Retinal pigment epithelial cell (primary cell): ENCODE measurements around the gene RNF6.

Source experiments
- DNase-seq: peaks from one replicate; pipeline ENCODE4 v3.0.0-alpha.2; 2010; ENCODE audit warnings: low read depth
- H3K4me3 ChIP-seq: 2 replicates; pipeline ENCODE4 v1.5.1; 2011; ENCODE audit warnings: mild to moderate bottlenecking, low read length, control low read depth, moderate library complexity
- TF ChIP-seq, protein P1 (sequence below): conservative IDR thresholded peaks from 2 replicates; pipeline ENCODE4 v1.5.1; 2011; ENCODE audit warnings: low read depth, low read length, control low read depth, inconsistent platforms

Gene RNF6

GRCh38 chr13:26225896-26226617 is 3.9 kb upstream of the RNF6 start:
- TF ChIP-seq, protein P1, sequence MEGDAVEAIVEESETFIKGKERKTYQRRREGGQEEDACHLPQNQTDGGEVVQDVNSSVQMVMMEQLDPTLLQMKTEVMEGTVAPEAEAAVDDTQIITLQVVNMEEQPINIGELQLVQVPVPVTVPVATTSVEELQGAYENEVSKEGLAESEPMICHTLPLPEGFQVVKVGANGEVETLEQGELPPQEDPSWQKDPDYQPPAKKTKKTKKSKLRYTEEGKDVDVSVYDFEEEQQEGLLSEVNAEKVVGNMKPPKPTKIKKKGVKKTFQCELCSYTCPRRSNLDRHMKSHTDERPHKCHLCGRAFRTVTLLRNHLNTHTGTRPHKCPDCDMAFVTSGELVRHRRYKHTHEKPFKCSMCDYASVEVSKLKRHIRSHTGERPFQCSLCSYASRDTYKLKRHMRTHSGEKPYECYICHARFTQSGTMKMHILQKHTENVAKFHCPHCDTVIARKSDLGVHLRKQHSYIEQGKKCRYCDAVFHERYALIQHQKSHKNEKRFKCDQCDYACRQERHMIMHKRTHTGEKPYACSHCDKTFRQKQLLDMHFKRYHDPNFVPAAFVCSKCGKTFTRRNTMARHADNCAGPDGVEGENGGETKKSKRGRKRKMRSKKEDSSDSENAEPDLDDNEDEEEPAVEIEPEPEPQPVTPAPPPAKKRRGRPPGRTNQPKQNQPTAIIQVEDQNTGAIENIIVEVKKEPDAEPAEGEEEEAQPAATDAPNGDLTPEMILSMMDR, result no peak
- DNase-seq, result no peak
- no peak overlapping the region for H3K4me3 ChIP-seq

- no peak for DNase-seq
- peak overlapping the region; percentile 85 for H3K4me3 ChIP-seq
- TF ChIP-seq, protein P1, result no peak
Observed at GRCh38 chr13:26222520-26223046, 469 bp upstream of the RNF6 start.

- peak overlapping the region; percentile 85 for H3K4me3 ChIP-seq
- DNase-seq, result no peak
- TF ChIP-seq, protein P1, result no peak
Observed at GRCh38 chr13:26221399-26221720, 754 bp downstream of the RNF6 start.

GRCh38 chr13:26220575-26220974 is 1.5 kb downstream of the RNF6 start:
- DNase-seq, result peak; percentile 38
- H3K4me3 ChIP-seq, result peak overlapping the region; percentile 85
- TF ChIP-seq, protein P1, result no peak

DNA sequence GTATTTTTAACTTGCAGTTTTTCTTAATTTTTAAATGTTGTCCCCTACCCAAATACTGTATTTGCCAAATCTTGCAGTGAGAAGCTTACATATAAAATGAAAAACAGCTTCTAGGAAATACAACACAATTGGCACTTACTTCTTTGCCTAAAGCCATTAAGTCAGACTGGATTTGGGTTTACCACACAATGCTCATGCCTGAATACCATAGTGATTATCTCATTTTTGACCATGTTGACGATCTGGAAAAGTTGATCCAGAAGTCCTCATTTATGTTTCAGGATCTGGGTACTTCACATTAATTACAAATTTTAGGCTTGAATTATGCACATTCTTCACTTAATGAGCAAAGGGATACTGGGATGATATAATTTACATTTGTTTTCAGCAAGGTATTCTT is 2.4 kb downstream of the RNF6 start:
- DNase-seq, result no peak
- TF ChIP-seq, protein P1, result no peak
- no peak overlapping the region for H3K4me3 ChIP-seq

GRCh38 chr13:26216042-26216441 is 6.1 kb downstream of the RNF6 start:
- no peak overlapping the region for H3K4me3 ChIP-seq
- no peak for DNase-seq
- TF ChIP-seq, protein P1, result no peak

DNA sequence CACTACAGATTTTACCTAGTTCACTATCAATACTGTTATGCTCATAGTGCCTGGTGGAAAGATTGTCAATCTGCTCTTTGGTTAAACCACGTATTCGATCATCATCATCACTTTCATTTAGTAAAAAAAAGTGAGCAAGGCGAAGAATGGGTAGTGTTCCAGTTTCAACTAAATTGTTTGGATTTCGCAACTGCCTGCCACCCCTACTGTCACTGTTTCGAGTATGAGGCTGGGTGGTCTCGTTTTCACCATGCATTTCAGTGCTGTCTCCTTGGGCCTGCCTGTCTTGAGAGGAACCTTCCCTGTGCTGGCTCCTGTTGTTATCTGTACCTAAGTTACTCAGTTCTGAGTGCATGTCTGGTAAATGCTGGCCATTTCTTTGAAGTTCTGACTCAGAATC is 8.1 kb downstream of the RNF6 start:
- TF ChIP-seq, protein P1, result no peak
- no peak for DNase-seq
- H3K4me3 ChIP-seq, result no peak overlapping the region
